Measurements from ENCODE around the gene PTGR3.

Gene PTGR3

GRCh38 chr18:75209129-75209950 lies at the start of gene PTGR3:
TSS of gene PTGR3 (minus strand) at chr18:75209139. CDS start at chr18:75209058, 81 bp downstream.
- peak; percentile 11 for DNase-seq (ENCODE audit: low spot score)

- no peak for DNase-seq (ENCODE audit: low spot score)
These were observed 48.7 kb upstream of the PTGR3 start for GRCh38 chr18:75257605-75258004.

- no peak for DNase-seq (ENCODE audit: low spot score)
These were observed 47.4 kb upstream of the PTGR3 start for GRCh38 chr18:75256376-75256775.

GRCh38 chr18:75255094-75255493 lies 46.2 kb upstream of the PTGR3 start:
- no peak for DNase-seq (ENCODE audit: low spot score)

GRCh38 chr18:75253784-75254183 lies 44.8 kb upstream of the PTGR3 start:
- no peak for DNase-seq (ENCODE audit: low spot score)

GRCh38 chr18:75253043-75253442 lies 44.1 kb upstream of the PTGR3 start:
- no peak for DNase-seq (ENCODE audit: low spot score)

GRCh38 chr18:75252136-75252535 lies 43.2 kb upstream of the PTGR3 start:
- DNase-seq (ENCODE audit: low spot score) = no peak

GRCh38 chr18:75251466-75251865 lies 42.5 kb upstream of the PTGR3 start:
- DNase-seq (ENCODE audit: low spot score) = no peak

GRCh38 chr18:75250471-75250821 lies 41.5 kb upstream of the PTGR3 start:
- no peak for DNase-seq (ENCODE audit: low spot score)

GRCh38 chr18:75249672-75250470 lies 40.9 kb upstream of the PTGR3 start:
- no peak for DNase-seq (ENCODE audit: low spot score)

GRCh38 chr18:75249175-75249518 lies 40.2 kb upstream of the PTGR3 start:
- DNase-seq (ENCODE audit: low spot score) = no peak

GRCh38 chr18:75248426-75249174 lies 39.7 kb upstream of the PTGR3 start:
- no peak for DNase-seq (ENCODE audit: low spot score)

- DNase-seq (ENCODE audit: low spot score) = peak; percentile 5
These were observed 38.9 kb upstream of the PTGR3 start for GRCh38 chr18:75247611-75248421.

GRCh38 chr18:75246721-75247610 lies 38.0 kb upstream of the PTGR3 start:
- DNase-seq (ENCODE audit: low spot score) = no peak

- DNase-seq (ENCODE audit: low spot score) = no peak
These were observed 35.7 kb upstream of the PTGR3 start for GRCh38 chr18:75244351-75245313.

GRCh38 chr18:75241705-75242104 lies 32.8 kb upstream of the PTGR3 start:
- no peak for DNase-seq (ENCODE audit: low spot score)

- no peak for DNase-seq (ENCODE audit: low spot score)
These were observed 31.5 kb upstream of the PTGR3 start for GRCh38 chr18:75240433-75240832.

- DNase-seq (ENCODE audit: low spot score) = no peak
These were observed 29.8 kb upstream of the PTGR3 start for GRCh38 chr18:75238786-75239185.

GRCh38 chr18:75238100-75238499 lies 29.2 kb upstream of the PTGR3 start:
- no peak for DNase-seq (ENCODE audit: low spot score)

- no peak for DNase-seq (ENCODE audit: low spot score)
These were observed 27.0 kb upstream of the PTGR3 start for GRCh38 chr18:75235896-75236295.
